HG02588 (cell line): ENCODE measurements around the gene ANKRD35.
"Not testable (repeated sequence)": the region's sequence is repeated elsewhere in the genome, so short reads cannot be mapped to it uniquely, and the experiment has no call there.

Experiments
- ATAC-seq: cut with Tn5 transposase; IDR thresholded peaks from one replicate; pipeline ENCODE4 v1.9.1; 2021; ENCODE audit warnings: mild to moderate bottlenecking, moderate library complexity; ENCODE audit not compliant: unreplicated experiment

ANKRD35 gene, protein sequence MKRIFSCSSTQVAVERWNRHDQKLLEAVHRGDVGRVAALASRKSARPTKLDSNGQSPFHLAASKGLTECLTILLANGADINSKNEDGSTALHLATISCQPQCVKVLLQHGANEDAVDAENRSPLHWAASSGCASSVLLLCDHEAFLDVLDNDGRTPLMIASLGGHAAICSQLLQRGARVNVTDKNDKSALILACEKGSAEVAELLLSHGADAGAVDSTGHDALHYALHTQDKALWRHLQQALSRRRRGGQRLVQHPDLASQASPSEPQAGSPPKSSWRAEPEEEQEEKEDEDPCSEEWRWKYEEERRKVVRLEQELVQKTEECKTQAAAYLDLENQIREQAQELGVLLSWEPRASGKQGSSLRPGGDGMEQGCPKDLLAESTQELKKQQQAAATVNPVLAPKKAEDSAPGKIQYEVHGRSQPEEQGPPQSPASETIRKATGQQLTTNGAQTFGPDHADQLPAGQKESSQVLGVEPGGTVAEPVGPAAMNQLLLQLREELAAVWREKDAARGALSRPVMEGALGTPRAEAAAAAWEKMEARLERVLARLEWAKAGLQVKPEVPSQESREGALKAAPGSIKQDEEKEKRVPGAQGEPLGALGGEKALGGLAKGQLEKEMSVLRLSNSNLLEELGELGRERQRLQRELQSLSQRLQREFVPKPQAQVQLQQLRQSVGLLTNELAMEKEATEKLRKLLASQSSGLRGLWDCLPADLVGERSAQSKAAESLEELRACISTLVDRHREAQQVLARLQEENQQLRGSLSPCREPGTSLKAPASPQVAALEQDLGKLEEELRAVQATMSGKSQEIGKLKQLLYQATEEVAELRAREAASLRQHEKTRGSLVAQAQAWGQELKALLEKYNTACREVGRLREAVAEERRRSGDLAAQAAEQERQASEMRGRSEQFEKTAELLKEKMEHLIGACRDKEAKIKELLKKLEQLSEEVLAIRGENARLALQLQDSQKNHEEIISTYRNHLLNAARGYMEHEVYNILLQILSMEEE

DNA sequence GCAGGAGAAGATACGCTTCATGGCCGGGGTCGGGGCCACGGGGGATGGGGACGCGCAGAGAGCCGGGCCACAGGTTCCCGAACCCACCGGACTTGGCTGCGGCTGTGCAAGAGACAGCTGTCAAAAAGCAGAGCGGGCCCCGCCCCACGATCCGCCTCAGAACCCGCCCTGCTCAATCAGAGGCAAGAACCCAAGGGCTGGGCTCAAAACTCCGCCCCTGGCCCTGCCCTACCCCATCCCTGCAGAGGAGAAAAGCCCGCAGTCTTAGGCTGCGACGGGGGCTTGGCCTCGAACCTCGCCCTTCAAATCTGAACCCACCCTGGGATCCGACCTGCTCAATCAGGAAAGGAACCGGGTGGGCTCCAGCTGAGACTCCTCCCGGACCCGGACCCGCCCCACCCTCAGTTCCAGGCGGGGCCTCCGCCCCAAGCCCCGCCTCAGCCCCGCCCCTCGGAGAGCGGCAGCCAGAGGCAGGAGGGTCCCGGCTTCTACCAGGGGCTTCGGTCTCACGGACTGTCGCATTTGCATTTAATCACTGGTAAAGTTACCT, at the start of gene ANKRD35:
ANKRD35 (minus strand) TSS at position 129 of the 550 bp plus-strand sequence; CDS start at position 21, 108 bp downstream.
- ATAC-seq: peak; percentile 98

DNA sequence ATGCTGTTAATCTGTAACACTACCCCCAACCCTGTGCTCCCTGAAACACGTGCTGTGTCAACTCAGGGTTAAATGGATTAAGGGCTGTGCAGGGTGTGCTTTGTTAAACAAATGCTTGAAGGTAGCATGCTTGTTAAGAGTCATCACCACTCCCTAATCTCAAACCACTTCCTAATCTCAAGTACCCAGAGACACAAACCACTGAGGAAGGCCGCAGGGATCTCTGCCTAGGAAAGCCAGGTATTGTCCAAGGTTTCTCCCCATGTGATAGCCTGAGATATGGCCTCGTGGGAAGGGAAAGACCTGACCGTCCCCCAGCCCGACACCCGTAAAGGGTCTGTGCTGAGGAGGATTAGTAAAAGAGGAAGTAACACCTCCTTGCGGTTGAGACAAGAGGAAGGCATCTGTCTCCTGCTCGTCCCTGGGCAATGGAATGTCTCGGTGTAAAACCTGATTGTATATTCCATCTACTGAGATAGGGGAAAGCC, 46.9 kb upstream of the ANKRD35 start:
- ATAC-seq: not testable (repeated sequence)

DNA sequence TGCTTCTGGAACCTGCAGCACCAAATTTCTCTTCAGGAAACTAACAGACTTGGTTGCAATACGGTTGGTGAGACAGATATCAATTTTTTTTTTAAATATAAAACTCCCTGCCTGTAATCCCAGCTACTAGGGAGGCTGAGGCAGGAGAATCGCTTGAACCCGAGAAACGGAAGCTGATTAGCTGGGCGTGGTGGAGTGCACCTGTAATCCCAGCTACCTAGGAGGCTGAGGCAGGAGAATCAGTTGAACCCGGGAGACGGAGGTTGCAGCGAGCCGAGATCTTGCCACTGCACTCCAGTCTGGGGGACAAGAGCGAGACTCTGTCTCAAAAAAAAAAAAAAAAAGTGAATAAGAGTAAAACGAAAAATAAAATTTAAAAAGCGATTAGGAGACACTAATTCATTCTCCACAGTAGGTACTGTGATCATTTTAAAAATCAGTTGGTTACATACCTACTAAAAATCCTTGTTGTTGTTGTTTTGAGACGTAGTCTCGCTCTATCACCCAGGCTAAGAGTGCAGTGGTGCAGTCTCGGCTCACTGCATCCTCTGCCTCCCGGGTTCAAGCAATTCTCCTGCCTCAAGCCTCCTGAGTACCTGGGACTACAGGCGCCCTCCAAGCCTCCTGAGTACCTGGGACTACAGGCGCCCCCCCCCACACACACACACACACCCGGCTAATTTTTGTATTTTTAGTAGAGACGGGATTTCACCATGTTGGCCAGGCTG, 42.4 kb upstream of the ANKRD35 start:
- ATAC-seq: no peak

DNA sequence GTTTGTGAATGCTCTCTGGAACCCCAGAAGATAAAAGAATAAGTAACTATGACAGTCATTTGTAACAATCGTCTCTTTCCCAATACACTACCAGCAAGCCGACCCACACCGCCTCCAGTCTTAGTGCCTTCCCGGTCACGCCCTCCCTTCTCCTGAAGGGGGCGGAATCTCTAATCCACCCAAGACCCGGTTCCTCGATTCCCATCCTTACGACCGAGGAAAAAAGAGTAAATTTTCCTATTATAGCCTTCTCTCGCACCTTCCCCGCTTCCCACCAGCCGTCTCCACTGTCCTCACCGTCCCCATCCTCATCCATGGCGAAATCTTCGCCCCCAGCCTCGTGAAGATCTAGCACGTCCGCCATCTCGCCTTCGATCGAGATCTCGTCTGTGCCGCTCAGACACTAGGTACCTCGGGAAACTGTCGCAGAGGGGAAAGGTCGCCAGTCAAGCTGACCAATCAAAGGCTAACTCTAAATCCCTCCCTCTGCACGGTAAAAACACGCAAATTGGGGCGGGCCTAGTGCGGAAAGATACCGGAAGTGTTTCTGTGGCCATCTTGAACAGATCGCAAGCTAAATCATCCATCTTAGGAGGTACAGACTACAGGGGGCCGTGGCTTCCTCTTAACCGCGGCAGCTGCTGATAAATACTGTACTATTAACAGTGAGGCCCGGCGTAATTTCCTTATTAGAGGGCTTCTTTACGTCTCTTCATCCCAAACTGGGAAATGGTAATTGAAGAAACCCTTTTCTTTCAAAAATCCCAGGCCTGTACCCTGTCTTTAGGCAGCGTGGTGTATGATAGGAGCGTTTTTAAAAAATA, 41.6 kb upstream of the ANKRD35 start, which contains the start of gene RBM8A:
RBM8A (minus strand) TSS at position 422 of the 824 bp plus-strand sequence; CDS start at position 364, 58 bp downstream.
- ATAC-seq: peak; percentile 91

DNA sequence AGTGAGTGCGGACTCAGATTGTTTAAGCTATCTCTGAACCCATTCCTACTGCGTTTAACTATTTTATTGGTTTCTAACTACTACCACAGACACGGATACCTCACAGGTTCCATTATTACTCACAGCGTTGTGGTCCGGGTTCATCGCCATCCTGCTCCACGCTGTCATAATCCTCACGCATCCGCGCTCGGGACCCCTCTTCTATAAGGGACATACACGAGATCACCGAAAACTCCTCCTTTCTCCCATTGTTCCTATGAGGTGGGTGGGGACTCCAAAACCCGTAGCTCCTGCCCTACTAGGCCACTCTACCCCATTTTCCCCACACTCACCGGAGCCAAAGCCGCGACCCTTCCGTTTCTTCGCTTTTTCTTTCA, 41.0 kb upstream of the ANKRD35 start:
- no peak for ATAC-seq

DNA sequence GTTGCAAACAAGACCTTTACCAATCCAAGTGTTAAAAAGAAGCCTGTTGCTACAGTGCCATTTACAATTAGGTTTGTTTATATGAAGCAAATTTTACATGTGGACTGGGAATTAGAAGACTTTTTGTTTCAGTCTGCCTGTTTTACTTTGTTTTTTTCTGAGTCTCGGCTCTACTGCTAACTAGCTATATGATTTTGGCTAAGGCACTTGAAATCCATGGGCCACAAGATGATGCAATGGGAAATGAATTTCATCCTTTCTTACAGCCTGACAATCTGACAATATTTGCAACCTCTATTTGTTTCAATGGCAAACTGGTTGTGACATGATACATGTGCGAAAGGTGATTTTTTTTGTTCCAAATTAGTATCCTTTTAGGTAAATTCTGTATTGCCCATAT, 36.6 kb upstream of the ANKRD35 start:
- ATAC-seq: no peak

DNA sequence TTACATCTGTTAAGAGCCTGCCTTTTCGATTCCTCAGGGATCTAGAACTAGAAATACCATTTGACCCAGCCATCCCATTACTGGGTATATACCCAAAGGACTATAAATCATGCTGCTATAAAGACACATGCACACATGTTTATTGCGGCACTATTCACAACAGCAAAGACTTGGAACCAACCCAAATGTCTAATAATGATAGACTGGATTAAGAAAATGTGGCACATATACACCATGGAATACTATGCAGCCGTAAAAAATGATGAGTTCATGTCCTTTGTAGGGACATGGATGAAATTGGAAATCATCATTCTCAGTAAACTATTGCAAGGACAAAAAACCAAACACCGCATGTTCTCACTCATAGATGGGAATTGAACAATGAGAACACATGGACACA, 34.6 kb upstream of the ANKRD35 start:
- ATAC-seq: not testable (repeated sequence)

DNA sequence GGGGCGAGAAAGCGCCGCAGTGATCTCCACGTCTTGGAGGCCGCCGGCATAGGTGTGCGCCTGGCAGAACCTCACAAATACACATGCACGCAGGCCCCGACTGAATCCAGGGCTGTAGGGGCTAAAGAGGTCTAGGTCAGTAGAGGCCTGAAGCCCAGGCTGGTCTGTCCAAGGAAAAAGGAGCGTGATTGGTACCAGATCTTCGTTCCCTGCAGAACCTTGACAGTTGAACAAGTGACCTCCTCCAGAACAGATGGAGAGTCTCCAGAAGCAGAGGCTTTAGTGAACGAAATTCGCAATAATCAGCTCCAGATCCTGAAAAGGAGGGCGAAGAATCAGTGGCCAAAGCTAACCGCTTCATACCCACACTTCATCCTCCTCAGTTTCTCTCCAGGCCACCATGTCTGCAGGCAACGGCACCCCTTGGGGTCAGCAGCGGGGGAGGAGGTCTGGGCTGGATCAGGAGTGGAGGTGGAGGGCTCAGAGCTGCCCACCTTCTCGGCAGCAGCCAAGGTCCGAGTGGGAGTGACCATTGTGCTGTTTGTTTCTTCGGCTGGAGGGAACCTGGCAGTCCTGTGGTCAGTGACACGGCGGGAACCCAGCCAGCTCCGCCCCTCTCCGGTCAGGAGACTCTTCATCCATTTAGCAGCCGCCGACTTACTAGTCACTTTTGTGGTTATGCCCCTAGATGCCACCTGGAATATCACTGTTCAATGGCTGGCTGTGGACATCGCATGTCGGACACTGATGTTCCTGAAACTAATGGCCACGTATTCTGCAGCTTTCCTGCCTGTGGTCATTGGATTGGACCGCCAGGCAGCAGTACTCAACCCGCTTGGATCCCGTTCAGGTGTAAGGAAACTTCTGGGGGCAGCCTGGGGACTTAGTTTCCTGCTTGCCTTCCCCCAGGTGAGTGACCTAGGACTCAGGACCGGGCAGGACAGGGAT, 33.6 kb upstream of the ANKRD35 start:
- peak; percentile 81 for ATAC-seq

DNA sequence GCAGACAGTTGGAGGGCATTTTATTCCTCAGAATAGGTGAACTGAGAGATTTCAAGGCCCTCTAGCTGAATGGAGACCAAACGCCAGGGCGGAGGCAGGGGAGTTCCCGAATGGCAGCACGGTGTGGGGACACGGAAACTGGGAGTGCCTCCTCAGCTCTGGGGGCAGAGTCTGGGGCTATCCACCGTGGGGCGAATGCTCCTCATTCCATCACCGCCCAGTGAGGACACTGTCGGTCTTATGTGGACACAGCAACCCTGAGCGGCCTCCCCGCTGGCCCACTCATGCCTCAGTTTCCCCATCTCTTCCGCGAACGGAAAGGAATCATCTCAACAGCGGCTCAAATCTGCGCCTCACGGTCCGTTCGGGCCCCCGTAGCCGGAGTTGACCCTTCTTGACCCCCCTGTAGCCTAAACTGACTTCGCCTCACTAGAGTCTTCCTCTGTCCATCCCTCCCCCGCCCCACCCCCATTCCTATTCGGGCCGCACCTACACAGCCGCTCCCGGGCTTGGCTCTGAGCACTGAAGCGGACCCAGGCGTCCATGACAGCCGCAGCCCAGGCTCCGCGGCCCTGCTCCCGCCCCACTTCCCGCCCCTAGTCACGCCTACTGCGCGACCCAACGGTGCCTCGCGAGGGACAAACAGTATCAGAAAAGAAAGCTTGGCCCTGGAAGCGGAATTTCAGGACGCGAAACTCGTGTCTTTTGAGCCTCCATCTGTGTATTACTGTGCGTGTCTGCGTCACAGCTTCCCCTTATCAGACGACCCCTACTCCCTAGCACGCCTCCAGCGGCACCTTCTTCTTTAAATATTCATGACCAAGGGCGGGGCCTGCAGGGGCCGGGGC, 32.7 kb upstream of the ANKRD35 start, which contains the start of gene PEX11B:
PEX11B (minus strand) TSS at position 574 of the 848 bp plus-strand sequence; CDS start at position 545, 29 bp downstream.
- ATAC-seq: peak; percentile 80

DNA sequence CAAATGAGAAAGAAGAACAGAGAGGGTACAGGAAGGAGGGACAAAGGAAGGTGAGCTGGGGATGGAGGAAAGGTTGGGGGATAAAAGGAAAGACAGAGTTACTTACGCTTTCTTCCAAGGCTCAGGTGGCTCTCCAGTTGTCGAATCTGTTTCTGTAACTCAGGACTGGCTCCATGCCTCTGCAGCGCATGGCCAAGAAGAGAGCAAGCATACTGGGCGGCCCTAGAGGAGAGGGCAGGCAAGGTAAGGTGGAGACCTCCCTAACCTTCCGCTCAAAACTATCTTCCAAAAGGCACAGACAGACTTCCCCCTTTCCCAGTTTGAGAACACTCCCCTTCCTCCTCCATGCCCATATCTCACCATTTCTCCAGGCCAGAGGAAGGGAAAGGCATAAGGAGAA, 31.9 kb upstream of the ANKRD35 start:
- no peak for ATAC-seq

DNA sequence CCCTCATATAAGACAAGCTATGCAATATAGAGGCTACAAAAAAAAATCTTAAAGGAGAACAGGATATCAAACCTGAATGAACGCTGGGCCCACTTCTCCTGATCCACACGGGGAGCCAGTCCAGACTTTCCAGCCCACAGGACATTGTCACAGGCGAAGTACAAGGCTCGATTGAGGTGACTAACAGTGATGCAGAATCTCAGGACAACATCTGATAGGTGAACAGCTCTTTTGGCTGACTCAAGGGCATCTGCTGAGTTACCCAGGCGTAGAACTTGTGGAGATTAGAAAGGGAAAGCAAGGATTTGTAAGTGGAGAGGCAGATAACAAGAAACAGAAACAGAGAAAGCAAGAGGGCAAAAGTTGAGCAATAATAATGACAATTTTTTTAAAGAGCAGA, 31.1 kb upstream of the ANKRD35 start:
- no peak for ATAC-seq

DNA sequence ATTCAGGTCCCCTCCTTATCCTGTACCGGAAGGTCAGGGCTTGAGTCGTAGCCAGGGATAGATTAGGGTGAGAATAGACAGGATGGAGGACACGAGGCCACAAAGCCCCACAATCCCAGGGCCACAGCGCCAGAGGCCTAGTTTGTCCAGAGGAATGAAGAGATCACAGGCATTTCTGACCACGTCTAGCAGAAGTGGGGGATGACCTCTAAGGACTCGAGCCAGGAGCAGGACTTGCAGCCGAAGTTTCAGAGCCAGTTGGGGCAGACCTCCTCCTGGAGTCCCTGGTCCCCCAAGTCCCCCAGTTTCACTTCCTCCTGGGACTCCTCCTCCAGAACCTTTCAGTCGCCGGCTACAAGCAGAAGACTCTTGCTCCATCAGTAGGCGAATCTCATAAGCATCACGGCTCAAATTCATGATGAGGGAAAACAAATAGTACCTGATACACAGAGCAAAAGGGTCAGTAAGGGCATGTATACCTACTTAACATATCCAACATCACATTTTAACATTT, 26.5 kb upstream of the ANKRD35 start:
- ATAC-seq: no peak

DNA sequence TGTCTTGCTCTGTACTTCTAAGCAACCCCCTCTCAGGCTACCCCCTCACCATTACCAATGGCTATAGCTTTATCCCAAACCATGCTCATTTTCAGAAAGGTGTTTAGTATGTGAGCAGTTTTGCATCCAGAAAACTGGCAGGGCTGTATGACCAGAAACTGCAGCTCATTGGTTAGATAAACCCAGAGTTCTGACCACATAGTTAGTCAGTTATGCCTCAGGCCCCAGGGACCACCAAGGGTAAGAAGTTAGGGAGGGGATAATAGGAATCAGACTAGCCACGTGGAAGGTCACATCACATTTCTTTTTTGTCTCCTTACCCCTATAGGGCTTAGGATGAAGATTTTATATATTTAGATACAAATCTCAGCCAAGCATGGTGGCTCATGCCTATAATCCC, 23.0 kb upstream of the ANKRD35 start:
- no peak for ATAC-seq

DNA sequence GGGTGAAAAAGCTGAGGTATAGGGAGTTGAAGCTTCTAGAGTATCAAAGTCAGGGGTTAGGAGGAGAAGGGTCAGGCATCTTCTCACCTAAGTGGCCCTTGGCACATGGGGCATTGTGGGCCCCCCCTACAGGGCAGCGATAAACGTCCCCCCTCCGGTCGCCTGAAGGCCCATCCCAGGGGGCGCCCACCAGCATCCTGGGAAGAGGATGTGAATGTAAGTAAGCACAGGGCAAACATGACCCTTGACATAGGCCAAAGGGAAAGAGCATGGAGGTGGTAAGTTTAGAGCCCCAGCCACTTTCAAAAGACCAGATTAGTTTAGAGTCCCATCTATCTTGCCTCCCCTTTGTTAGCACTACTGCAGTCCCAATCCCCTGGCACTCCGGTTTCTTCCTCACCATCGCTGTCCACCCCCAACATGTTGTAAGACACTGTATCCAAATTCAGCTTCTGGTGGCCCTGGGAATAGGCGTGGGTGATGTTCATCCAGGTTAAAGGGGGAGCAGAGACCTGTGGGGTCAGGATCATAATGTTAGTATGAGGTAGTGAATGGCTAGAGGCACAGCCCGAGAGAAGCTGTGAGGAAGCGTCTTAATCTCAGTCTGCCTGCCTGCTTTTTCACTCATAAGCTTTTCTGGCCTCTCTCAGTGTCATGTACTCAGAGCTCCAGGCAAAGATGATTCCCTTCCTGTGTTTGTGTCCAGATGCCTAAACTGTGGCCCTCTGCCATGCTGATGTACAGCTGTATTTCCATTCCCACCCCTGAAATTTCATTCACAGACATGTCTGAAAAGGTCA, 21.5 kb upstream of the ANKRD35 start:
- ATAC-seq: no peak

DNA sequence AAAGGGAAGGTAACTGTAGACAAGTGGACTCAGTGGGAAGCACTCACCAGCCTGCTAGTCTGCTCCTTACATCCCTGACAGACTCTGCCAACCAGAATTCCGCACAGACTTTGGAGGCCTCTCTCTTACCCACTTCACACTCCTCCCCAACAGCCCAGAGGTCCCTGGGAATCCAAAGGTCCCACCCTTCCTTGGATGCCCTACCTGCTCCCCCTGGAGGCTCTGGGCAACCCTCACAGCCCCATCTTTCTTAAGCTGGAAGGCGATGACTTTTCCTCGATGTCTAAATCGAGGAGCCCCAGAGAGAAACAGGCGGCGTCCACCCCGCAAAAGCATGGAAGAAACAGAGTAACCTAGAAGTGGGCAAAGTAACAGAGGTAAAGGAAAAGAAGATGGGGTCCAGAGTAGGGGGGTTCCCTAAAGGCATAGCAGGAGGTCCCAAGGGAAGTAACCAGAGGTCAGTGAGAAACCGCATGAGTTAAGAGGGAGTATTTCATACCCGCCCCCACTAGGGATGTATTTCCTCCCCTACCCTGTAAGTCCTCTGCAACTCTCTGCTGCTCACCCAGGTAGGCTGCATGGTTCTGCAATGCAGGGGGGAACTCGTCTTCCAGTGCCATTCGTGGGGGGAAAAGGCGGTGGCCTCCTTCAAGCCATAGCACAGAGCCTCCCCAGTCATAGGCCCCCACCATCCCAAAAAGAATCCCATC, 15.8 kb upstream of the ANKRD35 start:
- no peak for ATAC-seq

DNA sequence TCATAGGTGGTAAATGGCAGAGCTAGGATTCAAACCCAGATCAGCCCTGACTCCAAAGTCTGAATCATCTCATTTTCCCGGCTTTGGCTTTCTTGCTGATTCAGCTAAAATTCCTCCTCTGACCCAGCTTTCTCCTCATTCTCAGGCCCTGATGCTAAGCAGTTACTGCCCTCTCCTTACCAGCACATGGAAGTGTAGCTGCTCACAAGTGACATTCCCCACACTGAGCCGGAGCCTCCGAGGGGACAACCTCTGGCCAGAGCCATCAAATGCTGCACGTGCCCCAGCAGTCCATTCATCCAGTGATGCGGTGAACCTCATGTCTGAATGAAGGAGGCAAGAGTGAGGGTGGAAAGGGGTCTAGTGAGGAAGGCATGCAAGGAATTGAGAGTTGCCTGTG, 13.1 kb upstream of the ANKRD35 start:
- no peak for ATAC-seq
